GM10847 (cell line): ENCODE measurements around the gene TRABD2B.

Source experiments
- POLR2A ChIP-seq: IDR thresholded peaks from 2 replicates; pipeline ENCODE4 v1.6.1; 2011; ENCODE audit not compliant: insufficient read length; ENCODE audit errors: extremely low read depth

Gene TRABD2B

GRCh38 chr1:47876587-47876963, 120.6 kb downstream of the TRABD2B start:
- TF ChIP-seq POLR2A: no peak

GRCh38 chr1:47875831-47876586, 121.2 kb downstream of the TRABD2B start:
- no peak for TF ChIP-seq POLR2A

DNA sequence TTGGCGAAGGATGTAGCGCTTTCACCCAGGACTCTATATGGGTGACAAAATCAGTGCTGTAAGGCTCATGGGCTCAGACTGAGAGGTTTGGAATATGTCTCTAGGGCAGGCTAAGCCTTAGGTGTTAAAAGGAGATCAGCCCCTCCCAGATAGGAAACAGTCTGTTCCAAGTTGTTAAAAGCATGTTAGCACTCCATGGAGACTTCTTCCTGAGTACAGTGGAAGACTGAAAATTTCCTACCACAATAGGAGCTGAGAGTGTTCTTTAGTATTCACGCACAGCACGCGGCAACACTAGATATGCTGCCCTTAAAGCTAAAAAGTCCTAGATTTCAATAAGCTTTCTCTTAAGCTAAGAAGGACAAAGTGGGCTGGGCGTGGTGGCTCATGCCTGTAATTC, 122.1 kb downstream of the TRABD2B start:
- TF ChIP-seq POLR2A: no peak

- TF ChIP-seq POLR2A: no peak
These were observed 123.8 kb downstream of the TRABD2B start for GRCh38 chr1:47873337-47873736.

DNA sequence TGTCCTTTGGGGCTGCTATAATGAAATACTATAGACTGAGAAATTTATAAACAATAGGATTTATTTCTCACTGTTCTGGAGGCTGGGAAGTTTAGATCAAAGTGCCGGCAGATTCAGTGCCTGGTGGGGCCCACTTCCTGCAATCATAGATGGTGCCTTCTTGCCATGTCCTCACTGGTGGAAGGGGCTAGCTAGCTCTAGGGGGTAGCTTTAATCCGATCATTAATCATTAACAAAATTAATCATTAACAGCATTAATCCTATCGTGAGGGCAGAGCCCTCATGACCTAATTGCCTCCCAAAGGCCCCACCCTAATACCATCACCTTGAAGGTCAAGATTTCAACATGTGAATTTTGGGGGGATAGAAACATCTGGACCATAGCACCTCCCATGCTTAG, 124.3 kb downstream of the TRABD2B start:
- TF ChIP-seq POLR2A: no peak

DNA sequence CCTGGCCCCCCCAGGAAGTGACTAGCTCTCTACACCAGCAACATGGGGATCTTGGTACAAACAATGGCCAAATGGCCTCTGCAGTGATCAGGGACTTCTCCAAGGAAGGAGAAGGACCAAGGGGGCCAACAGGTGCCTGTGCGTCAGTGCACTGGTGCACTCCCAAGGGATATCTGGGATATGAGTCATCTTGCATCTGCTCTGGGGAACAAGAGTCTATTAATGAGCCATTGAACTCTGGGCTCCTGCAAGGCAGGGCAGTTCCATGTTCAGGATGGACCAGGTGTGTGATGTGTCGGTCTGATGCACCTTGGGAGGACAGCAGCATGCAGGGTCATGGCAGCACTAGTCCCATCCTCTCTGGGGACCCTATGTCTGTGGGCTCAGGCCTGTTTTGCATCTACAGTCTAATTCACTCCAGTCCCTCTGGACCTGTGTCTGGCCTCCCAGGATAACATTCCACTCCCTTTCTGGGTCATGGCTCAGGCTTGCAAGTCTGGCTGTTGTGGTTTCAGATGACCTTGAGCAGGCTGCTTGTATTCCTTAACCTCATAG, 125.3 kb downstream of the TRABD2B start:
- TF ChIP-seq POLR2A: no peak

DNA sequence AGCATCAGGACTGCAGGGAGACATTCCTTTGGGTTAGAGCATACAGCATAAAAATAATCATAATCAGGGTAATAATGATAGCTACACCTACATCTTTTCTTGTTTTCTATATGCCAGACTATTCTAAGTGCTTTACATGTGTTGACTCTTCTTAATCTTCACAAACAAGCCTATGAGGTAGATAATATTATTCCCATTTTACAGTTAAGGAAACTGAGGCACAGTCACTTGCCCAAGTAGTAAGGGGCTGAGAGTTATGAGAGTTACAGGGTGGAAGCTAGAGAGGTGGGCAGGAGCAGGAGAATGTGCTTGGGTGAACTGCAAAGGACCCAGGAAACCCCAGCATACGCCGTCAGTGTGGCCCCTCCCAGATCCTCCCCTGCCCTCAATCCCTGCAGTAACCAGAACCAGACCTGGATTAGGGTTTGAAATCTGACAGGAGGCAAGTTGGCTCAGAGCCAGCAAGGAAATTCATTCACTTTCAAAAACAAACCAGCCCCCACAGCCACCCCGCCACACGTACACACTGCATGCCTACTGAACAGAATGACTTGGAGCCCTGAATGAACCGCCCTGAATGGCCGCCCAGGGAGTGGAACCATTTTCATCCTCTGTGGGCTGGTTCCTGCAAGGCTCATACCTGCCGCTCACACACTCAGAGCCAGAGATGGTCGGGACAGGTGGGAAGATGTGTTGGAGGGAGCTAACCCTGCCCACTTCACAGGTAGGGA, 126.1 kb downstream of the TRABD2B start:
- no peak for TF ChIP-seq POLR2A

DNA sequence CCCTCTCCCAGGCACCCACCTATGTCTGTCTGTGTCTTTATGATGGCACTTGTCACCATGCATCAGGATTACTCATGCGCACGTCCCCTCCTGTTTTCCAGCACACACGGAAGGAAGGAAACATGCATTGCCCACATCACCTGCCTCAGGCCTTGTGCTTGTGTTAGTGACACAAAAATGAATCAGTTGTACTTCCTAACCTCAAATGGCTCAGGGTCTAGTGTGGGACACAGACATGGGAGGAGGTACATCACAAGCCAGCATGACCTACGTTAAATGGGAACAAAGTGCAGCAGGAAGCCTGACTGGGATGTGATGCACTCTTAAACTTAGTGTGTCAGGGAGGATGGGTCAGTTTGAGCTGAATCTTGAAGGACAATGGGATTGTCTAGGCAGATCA, 126.7 kb downstream of the TRABD2B start:
- no peak for TF ChIP-seq POLR2A

DNA sequence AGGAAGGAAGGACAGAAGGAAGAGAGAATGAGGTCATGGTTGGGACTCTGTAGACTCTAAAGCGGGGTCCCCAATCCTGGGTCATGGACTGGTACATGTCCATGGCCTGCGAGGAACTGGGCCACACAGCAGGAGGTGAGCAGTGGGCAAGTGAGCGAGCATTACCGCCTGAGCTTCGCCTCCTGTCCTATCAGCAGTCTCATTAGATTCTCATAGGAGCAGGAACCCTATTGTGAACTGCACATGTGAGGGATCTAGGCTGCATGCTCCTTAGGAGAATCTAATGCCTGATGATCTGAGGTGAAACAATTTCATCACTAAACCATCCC, 128.9 kb downstream of the TRABD2B start:
- no peak for TF ChIP-seq POLR2A

- no peak for TF ChIP-seq POLR2A
These were observed 129.5 kb downstream of the TRABD2B start for GRCh38 chr1:47867438-47868347.

DNA sequence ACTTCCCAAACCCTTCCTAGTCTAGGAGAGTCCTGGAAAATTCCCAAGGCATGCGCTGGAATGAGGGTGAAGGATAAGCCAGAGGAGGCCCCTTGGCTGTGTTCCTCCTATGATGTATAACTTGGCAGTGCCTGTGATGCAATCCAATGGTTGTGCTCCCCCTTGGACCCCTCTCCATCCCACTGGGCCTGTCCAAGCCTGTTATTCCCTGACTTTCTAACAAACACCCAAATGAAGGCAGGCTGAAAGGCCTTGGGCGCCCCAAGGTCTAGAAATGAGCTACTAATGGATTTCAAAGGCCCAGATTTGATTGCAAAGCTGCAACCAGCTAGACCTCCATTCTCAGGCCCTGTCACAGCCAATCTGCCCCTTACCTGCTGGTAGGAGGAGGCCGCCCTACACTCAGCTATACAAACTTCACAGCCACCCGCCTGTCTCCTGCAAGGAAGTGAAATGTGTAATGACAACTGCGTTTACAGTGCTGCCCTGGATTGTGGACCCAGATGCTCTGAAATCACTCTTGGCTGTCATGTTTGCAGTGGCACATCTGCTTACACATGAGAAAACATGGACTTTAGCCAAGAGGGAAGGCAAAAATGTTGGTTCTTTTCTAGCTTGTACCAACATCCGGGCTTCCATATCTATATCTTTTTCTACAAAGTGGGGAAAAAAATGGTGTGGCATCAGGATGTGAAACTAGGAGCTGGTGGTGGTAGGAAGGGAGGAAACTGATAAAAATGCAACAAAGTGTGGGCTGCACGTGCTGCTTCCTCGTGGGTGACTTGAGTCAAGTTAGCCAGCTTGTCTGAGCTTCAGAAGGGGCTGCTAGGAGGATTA, 130.4 kb downstream of the TRABD2B start:
- TF ChIP-seq POLR2A: no peak

DNA sequence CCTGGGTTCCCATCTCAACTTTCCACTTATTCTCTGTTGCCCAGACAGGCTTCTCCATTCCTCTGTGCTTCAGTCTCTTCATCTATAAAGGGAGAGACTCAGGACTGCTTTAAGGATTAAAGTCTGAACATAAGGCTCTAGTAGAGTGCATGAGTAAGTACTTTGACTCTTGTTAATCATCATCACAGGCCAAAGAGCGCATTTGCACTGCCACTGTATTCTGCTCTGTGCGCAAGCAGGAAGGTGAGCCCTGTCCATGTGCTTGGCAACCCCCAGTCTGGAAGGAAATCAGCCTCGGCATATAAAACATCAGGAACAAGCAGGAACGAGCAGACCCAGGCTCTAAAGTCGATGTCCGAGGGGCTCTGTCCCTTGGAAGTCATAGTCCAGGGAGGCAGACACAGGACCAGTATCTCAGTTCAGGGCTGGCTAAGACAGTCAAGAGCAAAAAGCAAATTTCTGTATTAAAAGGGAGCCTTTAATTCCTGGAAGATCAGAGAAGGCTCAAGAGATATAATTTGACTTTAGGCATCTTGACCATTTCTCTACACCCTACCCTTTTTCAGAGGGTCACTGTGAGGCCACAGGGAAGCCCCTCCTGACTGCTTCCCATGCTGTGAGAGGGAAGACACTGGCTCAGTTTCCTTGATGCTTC, 131.2 kb downstream of the TRABD2B start:
- no peak for TF ChIP-seq POLR2A

- TF ChIP-seq POLR2A: no peak
These were observed 138.0 kb downstream of the TRABD2B start for GRCh38 chr1:47859092-47859743.

- TF ChIP-seq POLR2A: no peak
These were observed 140.2 kb downstream of the TRABD2B start for GRCh38 chr1:47856996-47857395.

- no peak for TF ChIP-seq POLR2A
These were observed 142.0 kb downstream of the TRABD2B start for GRCh38 chr1:47855230-47855629.
